HepG2 (cell line): ENCODE measurements around the gene EIF4G3. TPM values are rescaled to one million over a fixed set of nuclear protein-coding genes. Genes with fewer than 3 reads are reported as not detected.

Experiments used
- ATAC-seq: fragments of 200-7000 bp; cut with Tn5 transposase; 3 replicates; pipeline ENCODE4 v1.9.1; 2020; ENCODE audit warnings: mild to moderate bottlenecking, moderate library complexity
- BruUV-seq: library from RNA; stranded (reverse); fragments of 400-500 nt; replicated peaks from 2 replicates; lab custom pipeline; 2021; lab: Mats Ljungman, UMichigan
- CTCF ChIA-PET: fragments of 300-600 bp; formaldehyde crosslinking; extraction: SDS; loops from one replicate; lab custom pipeline; 2021; ENCODE audit warnings: low total read pairs, inconsistent platforms, low intra/inter-chr PET ratio; lab: Yijun Ruan, JAX
- POLR2A ChIA-PET: fragments of 350-600 bp; sonication (Branson Sonifier 250); formaldehyde crosslinking; loops from one replicate; lab custom pipeline; 2020; ENCODE audit warnings: antibody characterized with exemption, inconsistent platforms; lab: Yijun Ruan, JAX
- DNase-seq: peaks from one replicate; pipeline ENCODE4 v3.0.0-alpha.2; 2015; ENCODE audit warnings: low spot score
- FAIRE-seq: peaks from 3 replicates; lab custom pipeline; 2011; peaks lifted over from hg19 to GRCh38; lab: Jason Lieb, UNC
- H2AFZ ChIP-seq: one replicate; pipeline ENCODE4 v1.6.1; 2011; ENCODE audit warnings: low read length, inconsistent platforms
- H3K27ac ChIP-seq: fragments of 300-600 bp; 3 replicates; pipeline ENCODE4 v1.8.0; 2011; ENCODE audit warnings: mixed run types, mild to moderate bottlenecking, mixed read lengths, low read length, inconsistent platforms; ENCODE audit not compliant: insufficient read depth; ENCODE audit errors: extremely low read length
- H3K27me3 ChIP-seq, 2 experiments: fragments of 200-600 bp in 1 of 2; 2 replicates in 1 of 2; 3 replicates in 1 of 2; pipeline versions ENCODE4 v1.6.0 to v1.8.0; 2011; ENCODE audit warnings: low read length in 2 of 2, mild to moderate bottlenecking in 2 of 2, moderate library complexity in 2 of 2, inconsistent platforms in 1 of 2; ENCODE audit not compliant: insufficient read depth in 2 of 2, control insufficient read depth in 1 of 2
- H3K36me3 ChIP-seq, 2 experiments: fragments of 200-600 bp in 1 of 2; replicated peaks in 1 of 2; 2 replicates in 1 of 2; 3 replicates in 1 of 2; pipeline versions ENCODE4 v1.5.1 to v1.8.0; 2011; ENCODE audit warnings: low read length in 2 of 2, inconsistent platforms in 1 of 2; ENCODE audit not compliant: insufficient read depth in 2 of 2, control insufficient read depth in 1 of 2
- H3K4me1 ChIP-seq: 2 replicates; pipeline ENCODE4 v1.5.1; 2012; ENCODE audit warnings: low read length, inconsistent platforms; ENCODE audit not compliant: insufficient read depth
- H3K4me2 ChIP-seq: 2 replicates; pipeline ENCODE4 v1.6.0; 2011; ENCODE audit warnings: low read depth, low read length, inconsistent platforms
- H3K4me3 ChIP-seq, 3 experiments: fragments of 200-600 bp in 1 of 3; sonication (generic), shearing (Covaris generic) in 1 of 3; replicated peaks in 1 of 3; 2 replicates each; pipeline ENCODE4 v1.5.1; 2011 to 2016; ENCODE audit warnings: low read length in 3 of 3, inconsistent platforms in 2 of 3, low read depth in 2 of 3, mild to moderate bottlenecking in 2 of 3, control low read depth in 1 of 3, mixed read lengths in 1 of 3; ENCODE audit not compliant: insufficient read depth in 1 of 3
- H3K79me2 ChIP-seq: one replicate; pipeline ENCODE4 v1.6.1; 2011; ENCODE audit warnings: low read length, inconsistent platforms; ENCODE audit not compliant: insufficient read depth
- H3K9ac ChIP-seq: 2 replicates; pipeline ENCODE4 v1.6.0; 2011; ENCODE audit warnings: mild to moderate bottlenecking, low read depth, low read length, inconsistent platforms; ENCODE audit not compliant: insufficient read depth
- H3K9me3 ChIP-seq: 2 replicates; pipeline ENCODE4 v1.5.1; 2012; ENCODE audit warnings: mild to moderate bottlenecking, low read length
- H4K20me1 ChIP-seq: 2 replicates; pipeline ENCODE4 v1.6.0; 2011; ENCODE audit warnings: inconsistent platforms, mild to moderate bottlenecking, low read length, moderate library complexity; ENCODE audit not compliant: insufficient read depth
- MAFF ChIP-seq: IDR thresholded peaks from 2 replicates; pipeline ENCODE4 v1.6.1; 2011; ENCODE audit warnings: low read depth, low read length, improper control_type of control experiment
- MAFK ChIP-seq, 2 experiments: IDR thresholded peaks in 1 of 2; conservative IDR thresholded peaks in 1 of 2; 2 replicates each; pipeline ENCODE4 v1.6.1; 2011; ENCODE audit warnings: improper control_type of control experiment in 2 of 2, low read length in 2 of 2
- MLXIP ChIP-seq: sonication (generic); formaldehyde crosslinking; IDR thresholded peaks from 2 replicates; pipeline ENCODE4 v1.9.0; 2021; ENCODE audit warnings: missing genetic modification reagents, borderline replicate concordance
- MTA3 ChIP-seq: sonication (generic); formaldehyde crosslinking; IDR thresholded peaks from 2 replicates; pipeline ENCODE4 v1.4.0; 2020; ENCODE audit warnings: missing genetic modification reagents
- MXD4 ChIP-seq: IDR thresholded peaks from 2 replicates; pipeline ENCODE4 v1.6.1; 2016; ENCODE audit warnings: mild to moderate bottlenecking, missing biosample characterization, missing genetic modification reagents
- SETDB1 ChIP-seq: sonication (generic); formaldehyde crosslinking; IDR thresholded peaks from 2 replicates; pipeline ENCODE4 v1.5.1; 2020; ENCODE audit warnings: missing genetic modification reagents, mild to moderate bottlenecking, borderline replicate concordance
- ZBTB43 ChIP-seq: sonication (generic); formaldehyde crosslinking; conservative IDR thresholded peaks from 2 replicates; pipeline ENCODE4 v1.4.0; 2020; ENCODE audit warnings: missing genetic modification reagents
- ZNF629 ChIP-seq: sonication (generic); formaldehyde crosslinking; conservative IDR thresholded peaks from 2 replicates; pipeline ENCODE4 v1.5.0; 2020; ENCODE audit warnings: missing genetic modification reagents
- WGBS: methylation state at CpG from one replicate; pipeline ENCODE4 v1.1.6; 2017; ENCODE audit warnings: low lambda C conversion rate; 5-methylcytosine and 5-hydroxymethylcytosine counted together
- in situ Hi-C: cut with HindIII; loops from 2 replicates; pipeline ENCODE4 v1.10.0; 2017; ENCODE audit warnings: low pct_unique_long_range_greater_than_20kb; ENCODE audit not compliant: extremely low pct_ligation_motif_present
- intact Hi-C: fragments of 100-400 bp; cut with micrococcal nuclease; formaldehyde crosslinking; loops from one replicate; pipeline ENCODE4 v1.10.0; 2022; ENCODE audit not compliant: unreplicated experiment
- polyA plus RNA-seq, 8 experiments: library from polyadenylated mRNA; depleted of rRNA in 3 of 8; stranded (reverse) in 7 of 8; unstranded in 1 of 8; fragments of >200 nt; fragmentation: Illumina TruSeq in 4 of 8; extraction: Trizol in 4 of 8; gene quantifications; 2 replicates each; pipeline versions ENCODE4 v1.2.1 to v1.2.3, GENCODE V29; 2011 to 2016; ENCODE audit warnings: low read depth in 4 of 8, missing spikeins in 1 of 8, mixed read lengths in 1 of 8; ENCODE audit not compliant: insufficient read depth in 1 of 8
- total RNA-seq, 5 experiments: library from RNA; depleted of rRNA; stranded (reverse); fragments of >200 nt; fragmentation: Illumina TruSeq; extraction: Trizol; gene quantifications; 2 replicates each; pipeline ENCODE4 v1.2.3, GENCODE V29; 2016; ENCODE audit warnings: low read depth in 1 of 5

The EIF4G3 gene
- total and polyA plus RNA-seq, 2 of the 13 experiments (the other 11 are each of a cell fraction or from before 2014, with no cell fraction given) = 22.2 to 27.6 TPM

DNA sequence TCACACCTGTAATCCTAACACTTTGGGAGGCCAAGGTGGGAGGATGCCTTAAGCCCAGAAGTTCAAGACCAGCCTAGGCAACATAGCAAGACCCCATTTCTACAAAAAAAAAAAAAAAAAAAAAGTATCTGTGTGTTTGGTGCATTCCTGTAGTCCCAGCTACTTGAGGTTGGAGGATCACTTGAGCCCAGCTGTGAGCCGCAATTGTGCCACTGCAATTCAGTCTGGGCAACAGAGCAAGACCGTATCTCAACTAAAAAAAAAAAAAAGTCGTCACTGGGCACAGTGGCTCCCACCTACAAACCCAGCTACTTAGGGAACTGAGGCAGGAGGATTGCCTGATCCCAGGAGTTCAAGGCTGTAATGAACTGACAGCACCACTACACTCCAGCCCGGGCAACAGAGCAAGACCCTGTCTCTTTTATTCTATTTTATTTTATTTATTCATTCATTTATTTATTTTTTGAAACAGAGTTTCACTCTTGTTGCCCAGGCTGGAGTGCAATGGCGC is 8.6 kb upstream of the EIF4G3 start:
- H3K27ac ChIP-seq = no peak overlapping the region
- FAIRE-seq = no peak
- H3K4me2 ChIP-seq = no peak overlapping the region
- no peaks in the 10 kb centered on the region for H3K36me3 ChIP-seq
- WGBS = 53% methylated on average over 5 of the region's 5 CpGs
- H3K9me3 ChIP-seq = no peaks in the 10 kb centered on the region
- no peaks in the 10 kb centered on the region for H3K79me2 ChIP-seq
- intact Hi-C loops = no loop called here
- BruUV-seq = no TSS peak
- in situ Hi-C loops = loop anchor here (25.0 kb wide), 1 partner anchor 198 kb away; no protein-coding TSS in a partner anchor
- no peaks in the 10 kb centered on the region for H4K20me1 ChIP-seq
- no peak overlapping the region for H2AFZ ChIP-seq
- H3K4me1 ChIP-seq = no peaks in the 10 kb centered on the region
- TF ChIP-seq SETDB1 (CRISPR knock-in tag) (no peak), MTA3 (CRISPR knock-in tag) (no peak), ZNF629 (no peak)
- no peaks in the 10 kb centered on the region; a peak in 1 of 5 replicates for H3K27me3 ChIP-seq
- ChIA-PET POLR2A (no interaction called here), CTCF (no interaction called here)
- H3K9ac ChIP-seq = no peak overlapping the region
- no peak for DNase-seq
- ATAC-seq = no peak
- H3K4me3 ChIP-seq = no peak overlapping the region

DNA sequence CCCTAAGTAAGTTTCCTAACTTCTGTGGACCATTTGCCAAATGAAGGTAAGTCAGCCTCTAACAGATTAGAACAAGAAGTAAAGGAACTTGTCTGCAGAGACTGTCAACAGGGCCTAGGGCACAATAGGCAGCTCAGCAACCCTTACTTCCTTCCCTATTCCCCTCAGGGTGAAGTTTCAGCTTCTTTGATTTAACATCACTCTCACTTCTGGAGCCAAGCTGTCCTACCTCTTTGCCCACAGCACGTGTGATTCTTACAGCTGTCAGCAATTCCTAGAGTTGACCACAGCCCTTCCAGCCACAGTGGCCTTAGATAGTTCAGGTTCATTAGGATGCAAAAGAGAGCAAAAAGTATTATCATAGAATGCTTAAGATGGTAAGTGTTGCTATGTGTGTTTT is 7.6 kb upstream of the EIF4G3 start:
- ATAC-seq (no peak), FAIRE-seq (no peak)
- H3K79me2 ChIP-seq = no peaks in the 10 kb centered on the region
- no peaks in the 10 kb centered on the region for H3K36me3 ChIP-seq
- no TSS peak for BruUV-seq
- no peak overlapping the region for H3K4me3 ChIP-seq
- in situ Hi-C loops = loop anchor here (25.0 kb wide), 1 partner anchor 197 kb away; no protein-coding TSS in a partner anchor
- TF ChIP-seq MAFF (no peak), ZBTB43 (CRISPR knock-in tag) (no peak), MLXIP (CRISPR knock-in tag) (no peak), MAFK (conservative IDR thresholded peaks at IDR 0.05 in 1 of 2, IDR thresholded peaks at IDR 0.05 in 1 of 2; ENCODE audit: low read length in 2 of 2) (0 out of 4 replicates have a peak, but pooled peaks of 1 of the 2 experiments have one; percentile 11), MXD4 (CRISPR knock-in tag) (no peak)
- TF ChIP-seq, all 625 proteins: peak for 1
- WGBS = 32% methylated on average over 1 of the region's 1 CpG
- Histone ChIP-seq H3K9me3 (no peaks in the 10 kb centered on the region), H3K4me1 (no peaks in the 10 kb centered on the region), H4K20me1 (no peaks in the 10 kb centered on the region), H2AFZ (no peak overlapping the region), H3K9ac (no peak overlapping the region), H3K27ac (no peak overlapping the region), H3K4me2 (no peak overlapping the region), H3K27me3 (no peaks in the 10 kb centered on the region; a peak in 1 of 5 replicates)
- intact Hi-C loops = no loop called here
- no peak for DNase-seq
- POLR2A ChIA-PET = no interaction called here
- CTCF ChIA-PET = no interaction called here
